GM12878 (cell line): ENCODE results near the gene PIPOX.
"Not testable (repeated sequence)": the region's sequence is repeated elsewhere in the genome, so short reads cannot be mapped to it uniquely, and the experiment has no call there.

Experiments
- BACH1 ChIP-seq: fragments of 450-650 bp; IDR thresholded peaks from 2 replicates; pipeline ENCODE4 v1.6.1; 2017; ENCODE audit warnings: mild to moderate bottlenecking, borderline replicate concordance
- CEBPB ChIP-seq, 2 experiments: fragments of 150-350 bp in 1 of 2; IDR thresholded peaks; 2 replicates each; pipeline ENCODE4 v1.6.1; 2012 to 2014; ENCODE audit warnings: low read depth in 2 of 2, low read length in 2 of 2, borderline replicate concordance in 1 of 2, inconsistent platforms in 1 of 2
- EGR1 ChIP-seq, 2 experiments: IDR thresholded peaks; 1 replicate in 1 of 2; 2 replicates in 1 of 2; pipeline ENCODE4 v1.6.1; 2011 to 2012; ENCODE audit warnings: low read depth in 2 of 2, low read length in 2 of 2, borderline replicate concordance in 1 of 2, mild to moderate bottlenecking in 1 of 2, moderate library complexity in 1 of 2
- GABPA ChIP-seq: IDR thresholded peaks from 2 replicates; pipeline ENCODE4 v1.6.1; 2014; ENCODE audit warnings: antibody characterized with exemption, low read depth, mild to moderate bottlenecking, inconsistent platforms
- IKZF1 ChIP-seq: fragments of 450-650 bp; conservative IDR thresholded peaks from 2 replicates; pipeline ENCODE4 v1.6.1; 2017; ENCODE audit warnings: antibody characterized with exemption, mild to moderate bottlenecking
- NR2C2 ChIP-seq: IDR thresholded peaks from 2 replicates; pipeline ENCODE4 v1.6.1; 2011; ENCODE audit warnings: borderline replicate concordance, low read depth; ENCODE audit not compliant: control insufficient read depth, insufficient read length
- POLR2A ChIP-seq: IDR thresholded peaks from 2 replicates; pipeline ENCODE4 v1.6.1; 2011; ENCODE audit warnings: low read depth, mild to moderate bottlenecking, low read length
- POLR2AphosphoS5 ChIP-seq: IDR thresholded peaks from 2 replicates; pipeline ENCODE4 v1.6.1; 2011; ENCODE audit warnings: mild to moderate bottlenecking, low read length, inconsistent platforms
- SREBF2 ChIP-seq: IDR thresholded peaks from 2 replicates; pipeline ENCODE4 v1.6.1; 2012; ENCODE audit warnings: mild to moderate bottlenecking, low read length
- SUZ12 ChIP-seq: fragments of 200-600 bp; sonication (generic); IDR thresholded peaks from one replicate; pipeline ENCODE4 v1.6.1; 2018; ENCODE audit warnings: antibody characterized with exemption, mild to moderate bottlenecking; ENCODE audit not compliant: unreplicated experiment
- TAF1 ChIP-seq: IDR thresholded peaks from 2 replicates; pipeline ENCODE4 v1.6.1; 2011; ENCODE audit warnings: mild to moderate bottlenecking, low read depth, low read length, borderline replicate concordance
- TF ChIP-seq, protein P1 (sequence below): fragments of 450-650 bp; IDR thresholded peaks from 2 replicates; pipeline ENCODE4 v1.6.1; 2014; ENCODE audit warnings: mild to moderate bottlenecking
- TF ChIP-seq, protein P2 (sequence below), 3 experiments: IDR thresholded peaks in 2 of 3; conservative IDR thresholded peaks in 1 of 3; 2 replicates each; pipeline ENCODE4 v1.5.1; 2011; ENCODE audit warnings: low read depth in 3 of 3, low read length in 3 of 3, mild to moderate bottlenecking in 3 of 3, control low read depth in 2 of 3, moderate library complexity in 2 of 3, inconsistent platforms in 1 of 3, mixed read lengths in 1 of 3; ENCODE audit not compliant: control insufficient read depth in 2 of 3, insufficient read depth in 1 of 3; ENCODE audit errors: extremely low read depth in 1 of 3
- TF ChIP-seq, protein P3 (sequence below): IDR thresholded peaks from 2 replicates; pipeline ENCODE4 v1.6.1; 2012; ENCODE audit warnings: low read depth, low read length, improper control_type of control experiment

DNA sequence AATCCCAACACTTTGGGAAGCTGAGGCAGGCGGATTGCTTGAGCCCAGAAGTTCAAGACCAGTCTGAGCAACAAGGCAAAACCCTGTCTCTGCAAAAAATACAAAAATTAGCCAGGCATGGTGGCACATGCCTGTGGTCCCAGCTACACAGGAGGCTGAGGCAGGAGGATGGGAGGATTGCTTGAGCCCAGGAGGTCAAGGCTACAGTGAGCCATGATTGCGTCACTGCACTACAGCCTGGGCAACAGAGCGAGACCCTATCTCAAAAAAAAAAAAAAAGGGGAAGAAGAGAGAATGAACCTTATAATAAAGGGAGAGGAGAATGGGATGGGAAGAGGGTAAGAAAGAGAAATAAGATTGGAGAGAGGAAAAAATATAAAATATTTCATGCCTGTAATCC, 45.8 kb downstream of the PIPOX start:
- TF ChIP-seq NR2C2; GABPA; SREBF2; POLR2A; EGR1 (IDR thresholded peaks at IDR 0.05; ENCODE audit: borderline replicate concordance in 1 of 2, low read depth in 2 of 2, low read length in 2 of 2); CEBPB (IDR thresholded peaks at IDR 0.05; ENCODE audit: borderline replicate concordance in 1 of 2, low read depth in 2 of 2, low read length in 2 of 2); POLR2AphosphoS5; IKZF1; TAF1; SUZ12; BACH1: not testable (repeated sequence)
- TF ChIP-seq, protein P1, sequence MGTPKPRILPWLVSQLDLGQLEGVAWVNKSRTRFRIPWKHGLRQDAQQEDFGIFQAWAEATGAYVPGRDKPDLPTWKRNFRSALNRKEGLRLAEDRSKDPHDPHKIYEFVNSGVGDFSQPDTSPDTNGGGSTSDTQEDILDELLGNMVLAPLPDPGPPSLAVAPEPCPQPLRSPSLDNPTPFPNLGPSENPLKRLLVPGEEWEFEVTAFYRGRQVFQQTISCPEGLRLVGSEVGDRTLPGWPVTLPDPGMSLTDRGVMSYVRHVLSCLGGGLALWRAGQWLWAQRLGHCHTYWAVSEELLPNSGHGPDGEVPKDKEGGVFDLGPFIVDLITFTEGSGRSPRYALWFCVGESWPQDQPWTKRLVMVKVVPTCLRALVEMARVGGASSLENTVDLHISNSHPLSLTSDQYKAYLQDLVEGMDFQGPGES, result not testable (repeated sequence)
- TF ChIP-seq, protein P2, sequence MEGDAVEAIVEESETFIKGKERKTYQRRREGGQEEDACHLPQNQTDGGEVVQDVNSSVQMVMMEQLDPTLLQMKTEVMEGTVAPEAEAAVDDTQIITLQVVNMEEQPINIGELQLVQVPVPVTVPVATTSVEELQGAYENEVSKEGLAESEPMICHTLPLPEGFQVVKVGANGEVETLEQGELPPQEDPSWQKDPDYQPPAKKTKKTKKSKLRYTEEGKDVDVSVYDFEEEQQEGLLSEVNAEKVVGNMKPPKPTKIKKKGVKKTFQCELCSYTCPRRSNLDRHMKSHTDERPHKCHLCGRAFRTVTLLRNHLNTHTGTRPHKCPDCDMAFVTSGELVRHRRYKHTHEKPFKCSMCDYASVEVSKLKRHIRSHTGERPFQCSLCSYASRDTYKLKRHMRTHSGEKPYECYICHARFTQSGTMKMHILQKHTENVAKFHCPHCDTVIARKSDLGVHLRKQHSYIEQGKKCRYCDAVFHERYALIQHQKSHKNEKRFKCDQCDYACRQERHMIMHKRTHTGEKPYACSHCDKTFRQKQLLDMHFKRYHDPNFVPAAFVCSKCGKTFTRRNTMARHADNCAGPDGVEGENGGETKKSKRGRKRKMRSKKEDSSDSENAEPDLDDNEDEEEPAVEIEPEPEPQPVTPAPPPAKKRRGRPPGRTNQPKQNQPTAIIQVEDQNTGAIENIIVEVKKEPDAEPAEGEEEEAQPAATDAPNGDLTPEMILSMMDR (IDR thresholded peaks at IDR 0.05 in 2 of 3, conservative IDR thresholded peaks at IDR 0.05 in 1 of 3; ENCODE audit: control insufficient read depth in 2 of 3, extremely low read depth in 1 of 3, insufficient read depth in 1 of 3, low read depth in 3 of 3, low read length in 3 of 3), result not testable (repeated sequence)
- TF ChIP-seq, protein P3, sequence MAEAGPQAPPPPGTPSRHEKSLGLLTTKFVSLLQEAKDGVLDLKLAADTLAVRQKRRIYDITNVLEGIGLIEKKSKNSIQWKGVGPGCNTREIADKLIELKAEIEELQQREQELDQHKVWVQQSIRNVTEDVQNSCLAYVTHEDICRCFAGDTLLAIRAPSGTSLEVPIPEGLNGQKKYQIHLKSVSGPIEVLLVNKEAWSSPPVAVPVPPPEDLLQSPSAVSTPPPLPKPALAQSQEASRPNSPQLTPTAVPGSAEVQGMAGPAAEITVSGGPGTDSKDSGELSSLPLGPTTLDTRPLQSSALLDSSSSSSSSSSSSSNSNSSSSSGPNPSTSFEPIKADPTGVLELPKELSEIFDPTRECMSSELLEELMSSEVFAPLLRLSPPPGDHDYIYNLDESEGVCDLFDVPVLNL, result not testable (repeated sequence)
